Glutamatergic neuron (in vitro differentiated cells): ENCODE measurements around the gene FLT1. TPM values are rescaled to one million over a fixed set of nuclear protein-coding genes. Genes with fewer than 3 reads are reported as not detected.

Experiments used
- DNase-seq: peaks from one replicate; pipeline ENCODE4 v3.0.0; 2022
- H3K27ac Mint-ChIP-seq: one replicate; pipeline ENCODE4 v1.8.0; 2020; ENCODE audit warnings: mild to moderate bottlenecking, mixed read lengths, inconsistent platforms; ENCODE audit not compliant: unreplicated experiment
- H3K27me3 Mint-ChIP-seq: one replicate; pipeline ENCODE4 v1.8.0; 2020; ENCODE audit warnings: mild to moderate bottlenecking, moderate library complexity, mixed read lengths, inconsistent platforms; ENCODE audit not compliant: unreplicated experiment
- H3K36me3 Mint-ChIP-seq: one replicate; pipeline ENCODE4 v1.8.0; 2020; ENCODE audit warnings: mild to moderate bottlenecking, mixed read lengths, inconsistent platforms; ENCODE audit not compliant: unreplicated experiment
- H3K4me1 Mint-ChIP-seq: one replicate; pipeline ENCODE4 v1.8.0; 2020; ENCODE audit warnings: mild to moderate bottlenecking, low read depth, mixed read lengths, inconsistent platforms; ENCODE audit not compliant: unreplicated experiment
- H3K4me3 Mint-ChIP-seq: one replicate; pipeline ENCODE4 v1.8.0; 2020; ENCODE audit warnings: mild to moderate bottlenecking, mixed read lengths, inconsistent platforms; ENCODE audit not compliant: unreplicated experiment
- H3K9me3 Mint-ChIP-seq: one replicate; pipeline ENCODE4 v1.8.0; 2020; ENCODE audit warnings: mild to moderate bottlenecking, moderate library complexity, mixed read lengths, inconsistent platforms; ENCODE audit not compliant: unreplicated experiment
- CTCF ChIP-seq: fragments of 200-600 bp; sonication (generic); IDR thresholded peaks from one replicate; pipeline ENCODE4 v1.5.0; 2021; ENCODE audit not compliant: partially characterized antibody, unreplicated experiment
- total RNA-seq: library from RNA; stranded (reverse); fragmentation: NEBNext Ultra II Directional; extraction: Animal tissue kit (Norgen Biotek cat#: 25700); gene quantifications from one replicate; pipeline ENCODE4 v1.2.1, GENCODE V29; 2021; ENCODE audit not compliant: unreplicated experiment

The FLT1 gene
- total RNA-seq, 1 donor from 2014 or later: 49.8 TPM

GRCh38 chr13:28435917-28436316 lies 59.0 kb downstream of the FLT1 start:
- H3K4me1 Mint-ChIP-seq: peaks cover 34% of the 10 kb centered on the region
- DNase-seq: no peak
- H3K27me3 Mint-ChIP-seq: peaks cover 2% of the 10 kb centered on the region
- H3K9me3 Mint-ChIP-seq: peaks cover 2% of the 10 kb centered on the region
- TF ChIP-seq CTCF: no peak
- no peak overlapping the region for H3K27ac Mint-ChIP-seq
- no peaks in the 10 kb centered on the region for H3K36me3 Mint-ChIP-seq
- H3K4me3 Mint-ChIP-seq: no peak overlapping the region

GRCh38 chr13:28434926-28435325 lies 60.0 kb downstream of the FLT1 start:
- Mint-ChIP-seq H3K27me3 (peaks cover 2% of the 10 kb centered on the region), H3K9me3 (peaks cover 2% of the 10 kb centered on the region), H3K27ac (no peak overlapping the region), H3K4me3 (no peak overlapping the region), H3K36me3 (no peaks in the 10 kb centered on the region), H3K4me1 (peaks cover 29% of the 10 kb centered on the region)
- no peak for TF ChIP-seq CTCF
- no peak for DNase-seq

- Mint-ChIP-seq H3K9me3 (peaks cover 2% of the 10 kb centered on the region), H3K27ac (peak overlapping the region; percentile 22), H3K4me3 (no peak overlapping the region), H3K4me1 (peaks cover 15% of the 10 kb centered on the region), H3K27me3 (peaks cover 2% of the 10 kb centered on the region), H3K36me3 (no peaks in the 10 kb centered on the region)
- no peak for DNase-seq
- no peak for TF ChIP-seq CTCF
Measured at GRCh38 chr13:28432816-28433560, 61.9 kb downstream of the FLT1 start.

- H3K36me3 Mint-ChIP-seq: peaks cover 5% of the 10 kb centered on the region
- TF ChIP-seq CTCF: no peak
- no peak overlapping the region for H3K27ac Mint-ChIP-seq
- peaks cover 6% of the 10 kb centered on the region for H3K4me1 Mint-ChIP-seq
- no peaks in the 10 kb centered on the region for H3K9me3 Mint-ChIP-seq
- no peak for DNase-seq
- peaks cover 2% of the 10 kb centered on the region for H3K27me3 Mint-ChIP-seq
- H3K4me3 Mint-ChIP-seq: no peak overlapping the region
Measured at GRCh38 chr13:28429685-28430290, 65.1 kb downstream of the FLT1 start.

DNA sequence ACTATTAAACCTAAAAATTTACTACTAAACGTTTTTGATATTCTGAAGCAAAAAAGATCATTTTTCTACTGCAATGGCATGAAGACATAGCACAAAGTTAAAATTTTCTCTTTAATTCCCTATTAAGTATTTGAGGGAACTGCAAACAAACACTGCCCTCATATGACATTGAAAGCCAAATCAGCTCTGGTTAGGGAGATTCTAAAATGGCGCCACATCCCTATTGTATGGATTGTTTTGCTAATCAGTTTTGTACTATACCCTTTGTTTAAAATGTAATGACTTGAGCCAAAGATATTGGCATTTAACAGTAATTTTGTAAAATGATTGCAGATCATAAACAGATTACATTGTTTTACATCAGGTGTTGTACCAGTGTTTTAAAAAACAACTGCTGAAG lies 65.8 kb downstream of the FLT1 start:
- Mint-ChIP-seq H3K4me3 (no peak overlapping the region), H3K9me3 (no peaks in the 10 kb centered on the region), H3K27ac (no peak overlapping the region), H3K4me1 (peaks cover 6% of the 10 kb centered on the region), H3K27me3 (peaks cover 2% of the 10 kb centered on the region), H3K36me3 (peaks cover 5% of the 10 kb centered on the region)
- DNase-seq: no peak
- TF ChIP-seq CTCF: no peak
